Type B pancreatic cell (in vitro differentiated cells): ENCODE data around the gene CXCL14. TPM values are rescaled to one million over a fixed set of nuclear protein-coding genes. Genes with fewer than 3 reads are reported as not detected.

ENCODE experiments used
- DNase-seq: peaks from one replicate; pipeline ENCODE4 v3.0.0; 2021; ENCODE audit warnings: mixed read lengths; ENCODE audit not compliant: unreplicated experiment; ENCODE audit errors: extremely low spot score
- H3K27ac Mint-ChIP-seq: 2 replicates; pipeline ENCODE4 v1.8.0; 2021; ENCODE audit warnings: mild to moderate bottlenecking, mixed read lengths
- H3K27me3 Mint-ChIP-seq: 2 replicates; pipeline ENCODE4 v1.8.0; 2021; ENCODE audit warnings: mixed read lengths
- H3K36me3 Mint-ChIP-seq: 2 replicates; pipeline ENCODE4 v1.8.0; 2021; ENCODE audit warnings: mixed read lengths
- H3K4me1 Mint-ChIP-seq: one replicate; pipeline ENCODE4 v1.8.0; 2021; ENCODE audit warnings: mixed read lengths; ENCODE audit not compliant: unreplicated experiment
- H3K4me3 Mint-ChIP-seq: 2 replicates; pipeline ENCODE4 v1.8.0; 2021; ENCODE audit warnings: mild to moderate bottlenecking, mixed read lengths
- H3K9me3 Mint-ChIP-seq: 2 replicates; pipeline ENCODE4 v1.8.0; 2021; ENCODE audit warnings: mixed read lengths
- total RNA-seq: library from RNA; stranded (reverse); gene quantifications from 2 replicates; pipeline ENCODE4 v1.2.1, GENCODE V29; 2021; ENCODE audit warnings: low replicate concordance
- TF ChIP-seq, protein P1 (sequence below): fragments of 200-600 bp; sonication (generic); conservative IDR thresholded peaks from 2 replicates; pipeline ENCODE4 v1.5.0; 2021; ENCODE audit warnings: antibody characterized with exemption, mild to moderate bottlenecking

The CXCL14 gene
- total RNA-seq, 1 donor from 2014 or later, result 70.3 TPM

DNA sequence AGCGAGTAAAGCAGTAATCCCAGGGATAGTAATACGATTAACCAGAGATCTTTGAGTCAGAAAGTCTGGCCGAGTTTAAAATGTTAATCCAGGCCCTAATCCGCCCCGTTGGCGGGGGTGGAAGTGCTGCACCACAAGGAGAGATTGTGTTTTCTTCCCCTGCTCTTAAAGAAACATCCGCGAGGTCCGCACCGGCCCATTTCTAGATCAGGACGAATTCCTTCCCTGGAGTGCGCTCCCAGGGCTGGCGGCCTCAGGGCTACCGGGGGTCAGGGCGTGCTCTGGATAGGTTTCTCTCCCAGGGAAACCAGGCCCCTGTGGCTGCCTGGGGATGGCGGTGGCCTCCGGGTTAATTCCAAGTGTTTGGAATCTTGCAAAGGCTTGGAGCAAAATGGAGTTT is 33.7 kb downstream of the CXCL14 start:
- H3K27ac Mint-ChIP-seq, result no peak overlapping the region
- no peaks in the 10 kb centered on the region for H3K9me3 Mint-ChIP-seq
- DNase-seq, result no peak
- H3K4me3 Mint-ChIP-seq, result peak overlapping the region; percentile 82
- no peaks in the 10 kb centered on the region for H3K36me3 Mint-ChIP-seq
- peaks cover 97% of the 10 kb centered on the region for H3K27me3 Mint-ChIP-seq
- TF ChIP-seq, protein P1, sequence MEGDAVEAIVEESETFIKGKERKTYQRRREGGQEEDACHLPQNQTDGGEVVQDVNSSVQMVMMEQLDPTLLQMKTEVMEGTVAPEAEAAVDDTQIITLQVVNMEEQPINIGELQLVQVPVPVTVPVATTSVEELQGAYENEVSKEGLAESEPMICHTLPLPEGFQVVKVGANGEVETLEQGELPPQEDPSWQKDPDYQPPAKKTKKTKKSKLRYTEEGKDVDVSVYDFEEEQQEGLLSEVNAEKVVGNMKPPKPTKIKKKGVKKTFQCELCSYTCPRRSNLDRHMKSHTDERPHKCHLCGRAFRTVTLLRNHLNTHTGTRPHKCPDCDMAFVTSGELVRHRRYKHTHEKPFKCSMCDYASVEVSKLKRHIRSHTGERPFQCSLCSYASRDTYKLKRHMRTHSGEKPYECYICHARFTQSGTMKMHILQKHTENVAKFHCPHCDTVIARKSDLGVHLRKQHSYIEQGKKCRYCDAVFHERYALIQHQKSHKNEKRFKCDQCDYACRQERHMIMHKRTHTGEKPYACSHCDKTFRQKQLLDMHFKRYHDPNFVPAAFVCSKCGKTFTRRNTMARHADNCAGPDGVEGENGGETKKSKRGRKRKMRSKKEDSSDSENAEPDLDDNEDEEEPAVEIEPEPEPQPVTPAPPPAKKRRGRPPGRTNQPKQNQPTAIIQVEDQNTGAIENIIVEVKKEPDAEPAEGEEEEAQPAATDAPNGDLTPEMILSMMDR, result no peak
- H3K4me1 Mint-ChIP-seq, result peaks cover 24% of the 10 kb centered on the region

DNA sequence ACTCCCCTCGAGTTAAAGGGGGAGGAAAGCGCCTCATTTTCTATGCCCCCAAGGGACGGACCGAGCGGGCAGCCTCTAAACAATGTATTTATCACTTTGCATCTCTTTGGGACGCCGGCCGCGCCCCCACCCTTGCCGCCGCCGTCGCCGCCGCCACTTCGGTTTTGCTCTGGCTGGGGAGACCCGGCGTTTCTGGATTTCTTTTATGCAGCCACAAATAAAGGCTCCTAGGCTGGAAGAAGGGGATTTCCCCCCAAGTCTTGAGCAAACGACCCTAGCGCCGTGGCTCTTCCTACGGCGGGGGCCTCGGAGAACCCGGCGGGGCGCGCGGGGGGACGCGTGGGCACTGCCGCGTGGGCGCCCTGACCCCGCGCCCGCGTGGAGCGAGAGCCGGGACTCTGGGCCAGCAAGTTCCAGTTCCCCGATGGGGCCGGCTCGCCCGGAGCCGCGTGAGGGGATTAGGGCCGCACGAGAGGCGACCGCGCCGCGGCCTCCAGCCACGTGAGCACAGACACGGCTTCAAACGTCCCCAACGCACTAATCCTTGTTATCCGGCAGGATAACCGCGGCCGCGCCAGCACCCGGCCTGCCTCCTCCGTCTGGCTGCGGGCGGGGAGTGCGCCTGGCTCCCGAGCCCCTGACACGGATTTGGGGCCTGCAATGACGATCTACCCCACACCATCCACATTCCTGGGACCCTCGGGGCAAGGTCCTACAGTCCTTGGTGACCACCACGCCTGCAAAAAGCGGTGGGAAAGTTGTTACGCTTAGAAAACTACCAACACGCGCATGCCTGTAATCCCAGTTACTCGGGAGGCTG is 35.1 kb downstream of the CXCL14 start:
- peaks cover 24% of the 10 kb centered on the region for H3K4me1 Mint-ChIP-seq
- H3K4me3 Mint-ChIP-seq, result peak overlapping the region; percentile 82
- no peak overlapping the region for H3K27ac Mint-ChIP-seq
- no peaks in the 10 kb centered on the region for H3K36me3 Mint-ChIP-seq
- H3K9me3 Mint-ChIP-seq, result no peaks in the 10 kb centered on the region
- TF ChIP-seq, protein P1, result no peak
- peaks cover 97% of the 10 kb centered on the region for H3K27me3 Mint-ChIP-seq
- no peak for DNase-seq

DNA sequence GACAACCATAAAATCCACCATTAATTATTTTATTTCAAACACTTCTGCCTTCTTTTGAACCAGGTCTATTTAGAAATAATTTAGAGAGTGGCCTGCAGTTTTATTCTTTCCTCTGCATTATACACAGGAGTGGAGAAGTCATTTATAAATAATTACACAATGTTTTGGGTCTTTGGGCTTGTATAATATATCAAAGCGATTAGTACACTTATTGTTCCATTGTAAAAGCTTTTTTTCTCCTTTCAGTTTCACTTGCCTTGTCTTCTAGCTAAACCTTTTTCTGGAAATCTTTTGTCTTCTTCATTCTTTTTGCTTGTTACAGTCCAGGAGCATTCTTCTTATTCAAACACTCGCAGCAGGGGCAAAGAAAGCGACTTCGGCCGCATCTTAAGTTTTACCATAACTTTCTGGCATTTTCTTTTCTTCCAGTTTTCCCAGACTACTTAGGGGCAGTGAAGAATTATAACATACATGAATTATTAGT is 35.7 kb downstream of the CXCL14 start:
- Mint-ChIP-seq H3K9me3 (no peaks in the 10 kb centered on the region), H3K27ac (no peak overlapping the region), H3K4me3 (peak overlapping the region; percentile 65), H3K27me3 (peaks cover 97% of the 10 kb centered on the region), H3K36me3 (no peaks in the 10 kb centered on the region), H3K4me1 (peaks cover 24% of the 10 kb centered on the region)
- DNase-seq, result no peak
- TF ChIP-seq, protein P1, result no peak

DNA sequence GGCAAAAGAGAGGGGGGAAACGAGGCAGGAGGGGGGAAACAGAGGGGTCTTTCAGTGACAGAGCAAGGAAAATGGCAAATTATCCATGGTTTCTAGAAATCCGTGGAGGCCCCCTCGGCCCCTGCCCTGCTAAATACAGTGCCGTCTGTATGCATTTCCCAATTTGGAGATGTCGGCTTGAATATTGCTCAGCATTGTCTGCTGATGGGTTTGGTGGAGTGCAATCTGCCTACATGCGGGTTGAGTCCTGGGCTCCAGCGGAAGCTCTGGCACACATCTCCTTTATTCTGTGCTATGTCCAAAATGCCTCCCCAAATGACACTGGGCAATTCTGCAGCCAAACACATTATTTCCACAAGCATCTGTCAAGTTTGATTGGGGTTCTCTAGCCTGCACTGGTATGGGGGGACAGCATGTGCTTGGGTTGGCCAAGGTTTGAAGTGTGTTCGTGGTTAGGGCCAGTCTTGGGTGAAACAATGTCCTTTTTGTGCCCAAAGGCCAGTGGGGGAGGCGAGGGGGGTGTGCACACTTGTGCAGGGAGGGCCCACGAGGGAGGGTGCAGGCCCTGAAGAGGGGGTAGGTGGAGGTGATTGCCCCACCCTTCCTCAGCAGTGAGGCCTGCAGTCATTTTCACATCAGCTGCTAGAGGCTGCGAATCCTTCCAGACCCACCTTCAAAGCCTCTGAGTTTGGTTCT is 36.8 kb downstream of the CXCL14 start:
- no peak for DNase-seq
- Mint-ChIP-seq H3K9me3 (no peaks in the 10 kb centered on the region), H3K27ac (no peak overlapping the region), H3K4me1 (peaks cover 24% of the 10 kb centered on the region), H3K27me3 (peaks cover 97% of the 10 kb centered on the region), H3K4me3 (no peak overlapping the region), H3K36me3 (no peaks in the 10 kb centered on the region)
- TF ChIP-seq, protein P1, result no peak

DNA sequence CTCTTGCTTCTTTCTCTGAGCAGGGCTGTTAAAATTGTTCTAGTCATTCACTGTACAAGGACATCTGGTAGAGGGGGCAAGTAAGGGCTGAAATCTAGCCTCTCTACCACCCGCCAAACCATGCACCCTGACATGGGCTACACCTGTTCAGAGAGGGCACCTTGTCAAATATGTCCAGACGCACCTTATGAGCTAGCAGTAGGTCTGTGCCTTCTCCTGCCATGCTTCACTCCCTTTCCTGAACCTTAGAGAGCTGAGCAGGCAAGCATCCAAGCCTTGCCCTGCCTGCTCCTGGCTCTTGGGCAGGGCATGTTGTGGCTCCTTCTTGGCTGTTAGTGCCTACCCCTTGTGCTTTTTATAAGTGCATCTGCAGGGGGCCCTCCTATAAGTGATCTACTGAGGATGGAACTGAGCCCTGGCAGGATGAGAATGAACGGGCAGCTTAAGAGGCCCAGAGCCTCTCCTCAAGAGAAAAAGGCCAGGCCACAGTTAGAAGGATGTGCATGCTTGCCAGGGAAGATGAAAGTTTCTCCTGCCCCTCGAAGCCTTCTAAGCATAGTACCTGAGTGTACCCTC is 39.3 kb downstream of the CXCL14 start:
- no peak for DNase-seq
- Mint-ChIP-seq H3K27me3 (peaks cover 95% of the 10 kb centered on the region), H3K36me3 (no peaks in the 10 kb centered on the region), H3K27ac (no peak overlapping the region), H3K9me3 (no peaks in the 10 kb centered on the region), H3K4me1 (peaks cover 26% of the 10 kb centered on the region), H3K4me3 (no peak overlapping the region)
- TF ChIP-seq, protein P1, result no peak
